ENCODE measurements around the gene NT5DC1.

The NT5DC1 gene

DNA sequence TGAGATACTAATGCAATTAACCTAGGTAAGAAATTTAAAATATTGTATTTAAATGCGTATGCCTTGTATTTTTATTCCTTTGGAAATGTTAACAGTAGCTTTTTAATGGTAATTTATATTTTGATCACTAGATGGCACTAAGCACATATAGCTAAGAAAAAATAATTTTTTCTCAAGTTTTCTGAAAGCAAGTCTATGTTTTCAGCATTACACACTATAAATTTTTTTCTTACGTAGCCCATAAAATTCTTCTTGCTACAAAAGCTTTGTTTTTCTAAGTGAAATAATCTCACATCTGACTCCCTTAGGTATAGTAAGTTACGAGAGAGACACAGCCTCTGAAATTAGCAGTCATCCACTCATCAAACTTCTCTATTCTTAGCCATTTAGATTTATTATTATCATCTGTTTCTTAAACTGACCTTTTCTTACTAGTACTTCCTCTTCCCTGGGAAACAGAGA lies 117.5 kb downstream of the NT5DC1 start:
- DNase-seq (ENCODE audit: low read depth) = no peak
- H3K4me3 ChIP-seq (ENCODE audit: low read depth, low read length) = no peak overlapping the region

DNA sequence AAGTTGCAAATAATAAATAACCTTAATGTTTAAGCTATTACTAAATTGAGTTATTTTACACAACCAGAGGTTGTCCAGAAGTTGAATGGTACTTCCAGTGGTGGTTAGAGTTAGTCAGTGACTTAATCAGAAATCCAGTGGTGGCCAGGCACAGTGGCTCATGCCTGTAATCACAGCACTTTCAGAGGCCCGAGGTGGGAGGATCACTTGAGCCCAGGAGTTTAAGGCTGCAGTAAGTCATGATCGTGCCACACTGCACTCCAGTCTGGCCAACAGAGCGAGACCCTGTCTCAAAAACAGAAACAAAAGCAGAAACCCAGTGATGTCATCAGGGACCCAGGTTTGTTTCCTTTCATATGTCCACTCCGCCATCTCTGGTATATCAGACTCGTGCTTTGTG lies 118.2 kb downstream of the NT5DC1 start:
- H3K4me3 ChIP-seq (ENCODE audit: low read depth, low read length) = no peak overlapping the region
- no peak for DNase-seq (ENCODE audit: low read depth)

DNA sequence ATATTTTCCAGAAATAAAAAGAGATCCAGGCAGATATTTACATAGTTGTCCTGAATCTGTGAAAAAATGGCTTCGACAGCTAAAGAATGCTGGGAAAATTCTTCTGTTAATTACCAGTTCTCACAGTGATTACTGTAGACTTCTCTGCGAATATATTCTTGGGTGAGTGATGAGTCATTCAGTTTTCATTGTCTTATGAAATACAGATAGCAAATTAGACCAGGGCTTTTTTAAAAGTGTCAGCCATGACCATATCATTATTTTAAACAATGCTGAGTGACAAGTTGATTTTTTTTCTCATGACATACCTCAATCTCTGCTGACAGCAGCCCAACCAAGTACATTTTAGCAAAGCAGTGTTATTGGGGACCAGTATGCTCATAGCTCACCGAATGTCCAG lies 120.4 kb downstream of the NT5DC1 start:
- no peak overlapping the region for H3K4me3 ChIP-seq (ENCODE audit: low read depth, low read length)
- DNase-seq (ENCODE audit: low read depth) = no peak

DNA sequence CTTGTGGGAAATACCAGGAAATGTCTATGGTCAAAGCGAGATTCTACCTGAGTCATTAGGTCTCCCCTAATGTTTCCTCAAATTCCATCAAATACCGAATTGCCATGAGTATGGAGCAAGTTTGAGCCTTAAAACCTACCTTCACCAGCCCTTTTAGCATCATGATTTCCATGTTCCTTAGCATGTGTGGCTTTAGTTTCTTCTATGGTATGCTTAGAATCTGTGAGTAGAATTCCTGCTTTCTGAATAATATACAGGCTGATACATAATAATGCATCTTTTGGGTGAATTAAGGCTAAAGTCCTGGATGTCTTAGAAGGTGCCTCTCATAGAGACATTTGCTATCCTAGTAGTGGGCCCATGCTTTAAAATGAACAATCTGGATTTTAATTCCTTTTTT lies 121.3 kb downstream of the NT5DC1 start:
- no peak for DNase-seq (ENCODE audit: low read depth)
- H3K4me3 ChIP-seq (ENCODE audit: low read depth, low read length) = no peak overlapping the region

DNA sequence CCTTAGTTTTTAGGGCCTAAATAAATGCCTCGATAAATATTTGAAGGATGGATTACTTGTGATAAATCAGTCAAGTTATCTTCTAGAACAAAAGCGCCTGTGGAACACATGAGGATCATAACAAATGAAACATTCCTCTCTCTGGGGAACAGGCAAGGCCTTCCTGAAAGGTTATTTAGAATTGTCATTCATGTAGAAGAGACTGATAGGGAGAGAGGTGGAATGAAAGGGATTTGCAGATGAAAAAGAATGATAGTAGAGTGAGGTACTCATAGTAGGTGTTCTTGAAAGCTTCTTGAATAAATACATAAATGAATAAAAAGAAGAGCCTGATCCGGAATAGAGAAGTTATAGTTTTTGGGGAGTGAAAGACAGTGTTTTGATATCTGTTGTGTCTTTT lies 122.7 kb downstream of the NT5DC1 start:
- H3K4me3 ChIP-seq (ENCODE audit: low read depth, low read length) = no peak overlapping the region
- DNase-seq (ENCODE audit: low read depth) = no peak

DNA sequence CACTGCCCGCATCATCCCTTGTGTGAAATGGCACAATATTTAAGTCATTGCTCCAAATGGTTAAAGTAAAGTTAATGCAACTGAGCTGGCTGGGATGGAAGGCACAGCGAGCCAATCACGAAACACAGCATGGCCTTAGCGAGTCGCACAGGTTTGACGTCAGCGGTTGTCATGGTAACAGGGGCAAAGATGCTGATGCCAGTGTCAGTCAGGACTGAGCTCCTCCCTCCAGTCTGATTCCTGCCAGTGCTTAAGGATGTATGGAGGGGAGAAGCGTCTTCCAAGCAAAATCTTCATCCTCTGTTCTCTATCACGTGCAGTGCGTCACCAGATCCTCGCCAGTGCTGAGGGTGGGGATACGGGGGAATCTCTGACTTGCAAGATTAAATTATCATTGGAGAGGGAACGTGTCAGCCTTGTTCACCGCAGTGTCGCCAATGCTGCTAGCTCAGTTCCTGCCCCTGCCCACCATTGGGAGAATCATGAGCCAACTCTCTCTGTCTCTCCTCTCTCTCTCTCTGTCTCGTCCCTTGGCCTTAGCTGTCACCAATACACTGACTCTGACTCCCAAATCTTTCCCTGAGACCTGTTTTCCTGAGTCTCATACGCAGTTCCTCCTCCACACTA lies 128.7 kb downstream of the NT5DC1 start:
- DNase-seq (ENCODE audit: low read depth) = peak; percentile 85
- H3K4me3 ChIP-seq (ENCODE audit: low read depth, low read length) = peak overlapping the region; percentile 42

DNA sequence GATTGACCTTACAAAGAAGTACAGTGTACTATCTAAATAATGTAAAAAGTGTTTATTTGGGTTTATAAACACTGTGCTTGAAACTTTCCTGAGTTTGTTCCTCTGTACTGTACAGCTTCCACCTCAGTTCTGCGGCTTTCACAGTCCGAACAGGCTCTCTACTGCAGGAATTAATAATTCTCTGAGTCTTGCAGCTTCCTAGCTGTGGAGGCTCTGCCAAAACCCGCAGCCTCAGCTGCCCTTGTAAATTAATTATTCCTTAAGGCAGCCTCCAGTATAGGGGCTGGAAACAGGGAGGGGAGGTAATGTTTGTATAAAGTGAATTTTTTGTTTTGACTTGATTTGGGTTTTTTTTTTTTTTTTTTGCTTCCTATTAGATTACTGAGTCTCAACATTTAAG lies 134.0 kb downstream of the NT5DC1 start:
- H3K4me3 ChIP-seq (ENCODE audit: low read depth, low read length) = no peak overlapping the region
- DNase-seq (ENCODE audit: low read depth) = no peak

DNA sequence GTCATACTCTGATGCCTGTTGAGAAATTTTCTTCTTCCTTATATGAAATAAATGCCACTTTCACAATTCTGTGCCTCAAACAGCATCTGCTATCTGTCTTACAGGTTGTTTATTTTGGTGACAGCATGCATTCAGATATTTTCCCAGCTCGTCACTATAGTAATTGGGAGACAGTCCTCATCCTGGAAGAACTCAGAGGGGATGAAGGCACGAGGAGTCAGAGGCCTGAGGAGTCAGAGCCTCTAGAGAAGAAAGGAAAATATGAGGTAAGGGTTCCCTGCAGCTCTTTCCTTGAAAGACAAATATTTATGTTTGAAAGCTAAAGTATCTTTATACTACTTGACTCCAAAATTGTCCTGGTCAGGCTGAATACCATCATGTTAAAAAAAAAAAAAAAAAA lies 137.4 kb downstream of the NT5DC1 start:
- no peak for DNase-seq (ENCODE audit: low read depth)
- no peak overlapping the region for H3K4me3 ChIP-seq (ENCODE audit: low read depth, low read length)

DNA sequence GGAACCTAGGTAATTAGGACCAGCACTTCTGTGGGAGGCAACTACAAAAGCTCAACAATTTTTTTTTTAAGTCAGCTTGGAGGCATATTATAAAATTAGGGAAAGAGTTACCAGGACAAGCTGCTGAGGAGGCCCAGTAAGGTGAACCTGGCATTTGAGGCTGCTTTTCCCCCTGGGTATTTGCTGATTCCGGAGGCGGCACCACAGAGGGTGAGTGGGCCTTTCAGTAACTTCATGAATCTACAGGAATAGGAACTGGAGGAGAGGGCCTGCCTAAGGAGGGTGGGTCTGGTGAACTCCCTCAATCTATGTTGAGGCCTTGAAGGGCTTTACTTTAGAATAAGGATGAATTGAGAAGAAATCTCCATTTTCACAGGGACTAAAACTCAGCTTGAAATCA lies 138.6 kb downstream of the NT5DC1 start:
- DNase-seq (ENCODE audit: low read depth) = no peak
- no peak overlapping the region for H3K4me3 ChIP-seq (ENCODE audit: low read depth, low read length)

DNA sequence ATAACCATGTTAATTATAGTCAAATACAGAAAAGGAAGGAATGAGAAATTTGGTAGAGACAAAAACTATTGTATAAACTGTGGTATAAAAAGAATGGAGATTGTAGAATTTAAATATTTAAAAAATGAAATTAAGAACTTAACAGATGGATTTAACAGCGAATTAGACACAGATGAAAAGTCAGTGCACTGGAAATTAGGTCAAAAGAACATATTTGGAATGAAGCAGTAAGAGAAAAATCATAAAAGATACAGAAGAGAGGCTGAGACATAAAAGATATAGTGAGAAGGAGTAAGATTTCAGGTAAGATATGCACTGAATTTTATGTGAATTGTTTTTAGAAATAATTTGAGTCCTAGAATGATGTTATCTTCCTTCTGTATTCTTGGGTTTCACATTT lies 139.2 kb downstream of the NT5DC1 start:
- no peak overlapping the region for H3K4me3 ChIP-seq (ENCODE audit: low read depth, low read length)
- DNase-seq (ENCODE audit: low read depth) = no peak

DNA sequence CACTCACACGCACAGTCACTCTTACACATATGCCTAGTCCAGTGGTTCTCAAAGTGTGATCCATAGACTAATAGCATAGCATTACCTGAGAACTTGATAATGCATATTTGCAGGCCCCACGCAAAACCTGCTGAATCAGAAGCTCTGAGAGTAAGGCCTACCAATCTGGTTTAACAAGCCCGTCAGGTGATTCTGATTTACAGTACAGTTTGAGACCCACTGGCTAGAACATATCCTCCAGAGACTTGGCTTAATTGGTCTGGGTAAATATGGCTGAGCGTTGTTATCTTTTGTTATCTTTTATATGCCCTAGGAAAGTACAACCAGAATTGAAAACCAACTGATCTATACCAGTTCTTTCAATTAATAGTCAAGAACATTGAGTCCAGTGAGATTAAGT lies 143.6 kb downstream of the NT5DC1 start:
- DNase-seq (ENCODE audit: low read depth) = no peak
- H3K4me3 ChIP-seq (ENCODE audit: low read depth, low read length) = no peak overlapping the region

DNA sequence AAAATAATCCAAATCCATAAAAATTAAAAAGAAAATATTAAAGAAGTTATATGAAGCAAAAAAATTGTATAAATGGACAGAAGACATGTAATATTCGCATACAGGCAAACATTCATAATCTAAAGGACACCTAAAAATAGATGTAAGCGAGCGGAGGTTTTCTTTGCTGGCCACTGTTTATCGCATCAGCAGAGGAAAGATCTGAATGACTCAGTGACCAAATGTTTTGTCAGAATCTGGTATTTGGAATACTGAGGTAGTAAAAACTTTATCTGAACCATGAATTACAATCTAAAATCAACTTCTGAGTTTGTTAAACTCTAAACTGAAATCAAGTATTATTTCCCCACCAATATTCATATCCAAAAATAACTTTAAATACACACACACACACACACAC lies 145.4 kb downstream of the NT5DC1 start:
- H3K4me3 ChIP-seq (ENCODE audit: low read depth, low read length) = no peak overlapping the region
- DNase-seq (ENCODE audit: low read depth) = no peak

DNA sequence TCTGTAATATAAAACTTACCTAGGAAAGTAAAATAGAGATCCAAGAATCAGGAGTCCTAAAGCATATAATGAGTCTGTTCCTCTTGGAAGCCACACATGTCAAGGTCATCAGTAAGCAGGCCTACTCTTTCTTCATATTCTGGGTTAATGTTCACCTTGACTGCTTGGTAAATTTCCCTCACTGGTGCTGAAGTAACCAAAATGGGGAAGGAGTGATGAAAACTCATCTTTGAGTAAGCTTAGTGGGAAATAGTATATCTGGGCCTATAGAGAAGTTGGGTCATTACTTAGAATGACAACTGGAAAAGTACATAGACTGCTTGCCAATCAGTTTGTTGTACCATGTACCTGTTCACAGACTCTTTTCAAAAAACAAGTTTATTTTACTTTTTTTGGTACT lies 146.6 kb downstream of the NT5DC1 start:
- no peak for DNase-seq (ENCODE audit: low read depth)
- H3K4me3 ChIP-seq (ENCODE audit: low read depth, low read length) = no peak overlapping the region

DNA sequence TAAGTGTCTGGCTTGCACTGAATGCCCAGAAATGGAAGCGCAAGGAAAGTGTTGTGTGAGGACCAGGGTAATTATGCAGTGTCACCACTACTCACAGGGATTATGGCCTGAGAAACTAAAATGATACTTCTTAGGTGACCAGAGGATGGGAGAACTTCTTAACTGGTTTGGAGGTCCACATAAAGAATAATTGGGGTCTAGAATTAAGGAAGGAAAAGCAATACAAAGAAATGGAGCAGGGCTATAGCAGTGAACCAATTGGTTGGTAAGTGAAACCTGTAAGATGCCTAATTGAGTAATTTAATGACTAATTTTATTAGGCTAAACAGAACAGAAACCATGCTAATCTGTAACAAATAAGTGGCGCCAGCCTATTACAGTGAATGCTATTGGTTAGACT lies 147.9 kb downstream of the NT5DC1 start:
- H3K4me3 ChIP-seq (ENCODE audit: low read depth, low read length) = no peak overlapping the region

DNA sequence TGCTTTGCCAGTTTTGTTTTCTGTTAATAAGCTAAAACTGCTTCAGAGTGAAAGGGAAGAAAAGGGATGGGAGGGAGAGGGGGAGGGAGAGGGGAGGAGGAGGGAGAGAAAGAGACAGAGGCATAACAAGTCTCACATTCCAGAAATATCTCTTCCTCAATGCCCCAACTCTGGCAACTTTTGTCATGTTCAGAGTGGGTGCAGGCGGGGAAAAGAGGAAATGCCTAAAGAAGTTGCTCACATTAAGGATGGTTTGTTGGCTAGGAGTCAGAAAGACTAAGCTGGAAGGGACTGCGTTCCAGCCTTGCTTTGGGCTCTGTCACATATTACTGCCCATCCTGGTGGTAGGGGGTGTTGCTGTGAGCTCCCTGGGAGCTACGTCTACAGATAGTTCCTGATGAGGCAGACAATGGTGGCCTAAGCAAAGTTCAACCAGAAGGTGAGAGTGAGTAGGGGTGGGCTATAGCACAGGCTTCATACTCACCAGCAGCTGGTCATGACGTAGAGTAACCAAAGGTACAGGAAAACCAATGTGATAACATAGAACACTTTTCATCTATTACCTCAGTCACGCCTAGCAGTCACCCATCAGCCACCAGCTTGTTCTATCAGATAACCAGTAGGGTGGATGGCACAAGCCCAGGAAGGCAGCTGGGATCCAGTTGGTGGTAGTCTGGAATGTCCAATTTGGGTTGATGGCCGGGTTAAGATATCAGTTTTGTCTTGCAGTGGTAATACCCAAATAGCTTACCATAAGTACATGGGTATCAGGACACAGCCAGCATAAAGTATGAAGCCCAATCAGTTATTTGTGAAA lies 151.1 kb downstream of the NT5DC1 start:
- peak overlapping the region; percentile 32 for H3K4me3 ChIP-seq (ENCODE audit: low read depth, low read length)
- DNase-seq (ENCODE audit: low read depth) = no peak

More for the DNA sequence above, 147.9 kb downstream of the NT5DC1 start:
- DNase-seq (ENCODE audit: low read depth) = no peak

DNA sequence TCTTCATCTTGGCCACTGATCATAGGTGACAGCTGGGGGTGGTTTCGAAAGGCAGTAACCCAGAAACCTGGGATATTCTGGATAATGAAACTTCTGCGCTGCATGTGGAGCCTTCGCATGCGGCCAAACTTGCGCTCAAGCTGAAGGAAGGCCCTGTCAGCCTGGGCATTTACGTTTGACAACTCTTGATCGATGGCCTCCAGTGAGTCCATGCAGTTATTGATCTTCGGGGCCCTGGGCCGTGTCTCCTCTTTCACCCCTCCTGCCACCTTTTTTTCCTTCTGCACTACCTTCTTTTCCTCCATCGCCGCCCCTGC lies 152.5 kb downstream of the NT5DC1 start:
- peak overlapping the region; percentile 99 for H3K4me3 ChIP-seq (ENCODE audit: low read depth, low read length)
- no peak for DNase-seq (ENCODE audit: low read depth)

DNA sequence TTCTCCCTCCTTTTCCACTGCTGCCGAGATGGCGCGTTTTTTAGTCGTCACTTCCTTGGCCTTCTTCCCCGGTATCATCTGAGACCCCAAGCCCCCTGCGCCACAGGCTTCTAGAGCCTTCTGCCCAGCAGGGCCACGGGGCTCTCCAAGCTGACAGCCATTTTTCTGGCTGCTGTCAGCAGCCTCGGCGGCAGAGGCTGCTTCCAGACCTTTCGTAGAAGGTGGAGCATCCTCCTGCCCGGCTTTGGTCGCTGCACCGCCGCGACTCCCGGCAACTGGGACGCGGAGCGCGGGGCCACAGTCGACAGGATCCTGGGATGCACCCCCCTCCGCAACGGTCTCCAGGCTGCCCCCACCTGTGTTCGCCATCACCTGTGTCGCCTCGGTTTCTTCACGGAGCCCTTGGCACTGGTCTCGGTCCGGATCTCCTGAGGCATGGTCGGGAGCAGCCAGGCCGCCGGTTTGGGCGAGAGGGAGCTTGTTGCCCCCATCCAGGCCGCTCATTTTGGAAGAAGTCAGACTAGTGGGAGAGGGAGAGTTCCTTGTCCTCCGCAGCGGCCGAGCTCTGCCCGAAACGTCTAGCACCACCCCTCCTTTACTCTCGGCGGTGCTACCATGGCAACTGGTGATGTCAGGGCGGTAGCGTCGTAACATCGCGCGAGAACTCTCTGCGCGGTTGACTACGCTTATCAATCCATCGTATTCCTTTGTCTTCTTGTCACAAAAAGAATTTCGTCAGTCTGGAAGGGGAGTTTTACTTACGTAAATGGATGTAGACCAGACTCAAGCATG lies 153.0 kb downstream of the NT5DC1 start, which contains the start of gene TSPYL4:
Gene TSPYL4 (minus strand): TSS at position 571 of the 792 bp plus-strand sequence. CDS start 67 bp downstream, at position 504.
- DNase-seq (ENCODE audit: low read depth) = peak; percentile 86
- peak within 1 kb of the TSS; percentile 99 for H3K4me3 ChIP-seq (ENCODE audit: low read depth, low read length)

DNA sequence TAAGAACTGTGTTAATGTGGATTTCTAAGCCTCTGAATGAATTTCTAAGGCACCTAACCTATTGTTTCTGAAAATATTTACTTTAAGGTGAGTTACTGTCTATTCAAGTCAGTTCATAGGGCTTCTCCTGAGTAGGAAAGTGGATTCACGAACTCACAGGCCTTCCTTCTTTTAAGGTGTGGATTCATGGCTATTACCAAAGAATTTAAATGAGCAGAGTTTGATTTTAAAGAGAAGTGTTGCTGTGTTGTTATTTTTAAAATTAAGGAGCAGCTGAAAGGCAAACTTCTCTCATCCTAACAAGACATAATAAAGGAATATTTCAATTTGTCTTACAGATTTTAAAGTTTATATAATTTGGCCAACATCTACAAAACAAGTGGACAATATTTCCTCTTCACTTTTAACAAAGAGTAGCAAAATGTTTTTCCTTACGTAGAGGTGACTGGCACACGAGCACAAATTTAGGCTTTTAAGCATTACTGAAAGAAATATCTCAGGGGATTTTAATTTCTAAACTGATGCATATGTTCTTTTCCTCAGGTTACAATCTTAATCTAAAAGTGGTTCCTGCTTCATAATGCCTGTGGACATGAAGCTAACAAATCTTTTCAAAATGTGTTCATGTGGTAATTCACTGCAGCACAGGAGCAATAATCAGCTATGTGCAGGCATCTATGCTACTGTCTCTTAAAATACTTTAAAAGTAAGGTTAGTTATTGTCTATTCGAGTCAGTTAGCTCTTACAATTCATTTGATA lies 153.8 kb downstream of the NT5DC1 start:
- peak overlapping the region; percentile 99 for H3K4me3 ChIP-seq (ENCODE audit: low read depth, low read length)
- no peak for DNase-seq (ENCODE audit: low read depth)

DNA sequence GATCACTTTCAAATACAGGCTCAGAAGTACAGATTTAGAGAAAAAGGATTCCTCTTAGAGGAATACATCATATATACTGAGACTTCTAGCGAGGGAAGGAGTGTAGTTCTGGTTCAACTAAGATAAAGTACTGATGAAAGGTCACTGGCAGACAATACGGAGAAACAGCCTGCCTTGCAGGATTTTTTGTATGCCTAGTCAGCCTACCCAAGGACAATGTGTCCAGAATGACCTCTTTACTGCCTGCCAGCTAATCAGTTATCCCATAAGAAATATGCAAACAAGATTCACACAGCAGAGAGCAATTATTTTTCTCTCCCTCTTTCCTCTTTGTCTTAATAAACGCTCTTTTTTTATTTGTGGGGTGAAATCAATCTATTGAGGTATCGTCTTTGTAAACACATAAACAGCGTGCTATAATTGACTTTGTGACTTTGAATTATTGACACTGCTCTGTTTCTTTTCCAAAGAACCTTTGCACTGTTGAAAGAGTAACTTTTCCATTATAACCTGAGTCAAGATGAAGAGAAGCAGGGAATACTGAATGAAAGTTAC lies 154.7 kb downstream of the NT5DC1 start:
- peak overlapping the region; percentile 7 for H3K4me3 ChIP-seq (ENCODE audit: low read depth, low read length)

More for the DNA sequence above, 154.7 kb downstream of the NT5DC1 start:
- no peak for DNase-seq (ENCODE audit: low read depth)

Measured in skeletal muscle cell (primary cell).